Natural killer cell (primary cell): ENCODE data around the gene EPPIN. TPM values are rescaled to one million over a fixed set of nuclear protein-coding genes. Genes with fewer than 3 reads are reported as not detected.

Experiments used
- ATAC-seq, 3 donors: fragments of 150-1000 bp in 2 of 3; fragments of 200-7000 bp in 1 of 3; cut with Tn5 transposase; 1 replicate in 1 of 3; 2 replicates in 2 of 3; pipeline ENCODE4 v1.10.0; 2021; ENCODE audit warnings: mild to moderate bottlenecking in 2 of 3, moderate library complexity in 2 of 3
- DNase-seq, 2 donors: peaks; one replicate each; pipeline versions ENCODE4 v3.0.0 to v3.0.0-alpha.2; 2013 to 2021; ENCODE audit warnings: mixed read lengths in 1 of 2
- H3K27ac ChIP-seq: one replicate; pipeline ENCODE4 v1.5.1; 2013; ENCODE audit warnings: mild to moderate bottlenecking, low read length
- H3K27me3 ChIP-seq: one replicate; pipeline ENCODE4 v1.6.1; 2013; ENCODE audit warnings: low read length; ENCODE audit not compliant: control insufficient read depth, insufficient read depth
- H3K36me3 ChIP-seq: one replicate; pipeline ENCODE4 v1.6.1; 2013; ENCODE audit warnings: low read length; ENCODE audit not compliant: control insufficient read depth, insufficient read depth
- H3K4me1 ChIP-seq: one replicate; pipeline ENCODE4 v1.6.1; 2013; ENCODE audit warnings: low read length; ENCODE audit not compliant: control insufficient read depth, insufficient read depth
- H3K4me3 ChIP-seq: one replicate; pipeline ENCODE4 v1.5.1; 2013; ENCODE audit warnings: low read length
- H3K9me3 ChIP-seq: one replicate; pipeline ENCODE4 v1.6.1; 2013; ENCODE audit warnings: low read length; ENCODE audit not compliant: control insufficient read depth, insufficient read depth
- H3K27ac Mint-ChIP-seq, 2 donors: one replicate each; pipeline ENCODE4 v1.8.0; 2022; ENCODE audit warnings: mild to moderate bottlenecking in 2 of 2, mixed read lengths in 2 of 2, moderate library complexity in 1 of 2
- H3K27me3 Mint-ChIP-seq, 2 donors: one replicate each; pipeline ENCODE4 v1.8.0; 2022; ENCODE audit warnings: low read depth in 2 of 2, mixed read lengths in 2 of 2
- H3K36me3 Mint-ChIP-seq: one replicate; pipeline ENCODE4 v1.8.0; 2022; ENCODE audit warnings: mixed read lengths
- H3K4me1 Mint-ChIP-seq, 2 donors: one replicate each; pipeline ENCODE4 v1.8.0; 2022; ENCODE audit warnings: mixed read lengths in 2 of 2
- H3K4me3 Mint-ChIP-seq: one replicate; pipeline ENCODE4 v1.8.0; 2022; ENCODE audit warnings: mild to moderate bottlenecking, moderate library complexity, mixed read lengths
- H3K9me3 Mint-ChIP-seq, 2 donors: one replicate each; pipeline ENCODE4 v1.8.0; 2022; ENCODE audit warnings: mixed read lengths in 2 of 2
- WGBS: methylation state at CpG from one replicate; pipeline ENCODE4 v1.1.7; 2013; ENCODE audit warnings: missing lambda C conversion rate; ENCODE audit not compliant: insufficient coverage; 5-methylcytosine and 5-hydroxymethylcytosine counted together
- intact Hi-C: fragments of 100-400 bp; cut with micrococcal nuclease; formaldehyde crosslinking; loops from one replicate; pipeline ENCODE4 v1.14.2; 2022
- total RNA-seq, 4 donors: library from RNA; stranded (reverse); fragments of 120-200 nt in 1 of 4; gene quantifications; one replicate each; pipeline versions ENCODE4 v1.2.3 to v1.2.4, GENCODE V29; 2013 to 2022
- TF ChIP-seq, protein P1 (sequence below): fragments of 200-600 bp; IDR thresholded peaks from one replicate; pipeline ENCODE4 v1.8.0; 2022; ENCODE audit warnings: antibody characterized with exemption

Gene EPPIN
- total RNA-seq, 3 donors from 2014 or later (not counting 1 experiment from before 2014, with no cell fraction given) = not detected

DNA sequence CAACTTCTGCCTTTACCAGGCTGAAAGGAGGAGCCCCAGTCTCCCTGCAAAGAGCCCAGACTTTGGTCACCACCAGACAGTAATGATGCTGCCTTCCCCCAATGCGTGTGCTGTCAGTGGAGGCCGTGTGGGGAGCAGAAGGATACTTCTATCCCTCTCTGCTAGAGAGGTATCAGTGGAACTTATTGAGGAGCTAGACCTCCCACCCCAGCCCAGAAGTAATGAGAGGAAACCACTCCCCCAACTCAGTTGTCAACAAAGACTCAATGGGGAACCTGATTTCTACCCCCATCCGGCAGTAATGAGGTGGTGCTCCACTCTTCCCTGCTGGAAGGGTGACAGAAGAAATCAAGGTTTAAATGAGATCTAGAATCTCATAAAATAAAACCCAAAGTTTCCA lies 36.3 kb upstream of the EPPIN start:
- no peaks in the 10 kb centered on the region for H3K9me3 ChIP-seq
- H3K27me3 ChIP-seq = no peaks in the 10 kb centered on the region
- H3K27ac ChIP-seq = no peak overlapping the region
- DNase-seq (no peak), ATAC-seq (no peak)
- TF ChIP-seq, protein P1, sequence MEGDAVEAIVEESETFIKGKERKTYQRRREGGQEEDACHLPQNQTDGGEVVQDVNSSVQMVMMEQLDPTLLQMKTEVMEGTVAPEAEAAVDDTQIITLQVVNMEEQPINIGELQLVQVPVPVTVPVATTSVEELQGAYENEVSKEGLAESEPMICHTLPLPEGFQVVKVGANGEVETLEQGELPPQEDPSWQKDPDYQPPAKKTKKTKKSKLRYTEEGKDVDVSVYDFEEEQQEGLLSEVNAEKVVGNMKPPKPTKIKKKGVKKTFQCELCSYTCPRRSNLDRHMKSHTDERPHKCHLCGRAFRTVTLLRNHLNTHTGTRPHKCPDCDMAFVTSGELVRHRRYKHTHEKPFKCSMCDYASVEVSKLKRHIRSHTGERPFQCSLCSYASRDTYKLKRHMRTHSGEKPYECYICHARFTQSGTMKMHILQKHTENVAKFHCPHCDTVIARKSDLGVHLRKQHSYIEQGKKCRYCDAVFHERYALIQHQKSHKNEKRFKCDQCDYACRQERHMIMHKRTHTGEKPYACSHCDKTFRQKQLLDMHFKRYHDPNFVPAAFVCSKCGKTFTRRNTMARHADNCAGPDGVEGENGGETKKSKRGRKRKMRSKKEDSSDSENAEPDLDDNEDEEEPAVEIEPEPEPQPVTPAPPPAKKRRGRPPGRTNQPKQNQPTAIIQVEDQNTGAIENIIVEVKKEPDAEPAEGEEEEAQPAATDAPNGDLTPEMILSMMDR = no peak
- Mint-ChIP-seq H3K27ac (no peak overlapping the region), H3K36me3 (no peaks in the 10 kb centered on the region), H3K4me3 (no peak overlapping the region), H3K9me3 (no peaks in the 10 kb centered on the region), H3K27me3 (peaks cover 19 to 42% of the 10 kb centered on the region in 2 donors), H3K4me1 (no peaks in the 10 kb centered on the region)
- intact Hi-C loops = no loop called here
- no peak overlapping the region for H3K4me3 ChIP-seq
- WGBS = 85% methylated on average over 3 of the region's 3 CpGs
- no peaks in the 10 kb centered on the region for H3K36me3 ChIP-seq
- H3K4me1 ChIP-seq = no peaks in the 10 kb centered on the region

DNA sequence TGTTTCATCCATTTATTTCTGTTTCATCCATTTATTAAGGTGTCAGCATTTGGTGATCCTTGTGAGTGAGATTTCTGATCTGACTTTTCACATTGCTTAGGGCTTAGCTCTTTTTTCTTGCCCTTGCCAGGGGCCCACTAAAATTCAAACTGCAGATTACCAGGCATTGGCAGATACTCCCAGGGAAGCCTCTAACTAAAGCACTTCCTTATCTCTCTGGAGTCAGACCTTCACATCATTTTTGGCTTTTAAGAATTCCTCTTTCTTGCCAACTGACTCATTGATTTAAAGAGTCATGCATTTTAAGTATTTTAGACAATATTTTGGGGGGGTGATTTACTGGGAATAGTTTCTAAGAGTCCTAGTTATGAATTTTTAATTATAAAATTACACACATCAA lies 34.5 kb upstream of the EPPIN start:
- no peaks in the 10 kb centered on the region for H3K36me3 ChIP-seq
- no peak overlapping the region for H3K27ac ChIP-seq
- H3K9me3 ChIP-seq = no peaks in the 10 kb centered on the region
- H3K4me1 ChIP-seq = no peaks in the 10 kb centered on the region
- Mint-ChIP-seq H3K36me3 (no peaks in the 10 kb centered on the region), H3K4me3 (no peak overlapping the region), H3K27ac (no peak overlapping the region), H3K9me3 (no peaks in the 10 kb centered on the region), H3K27me3 (peaks cover 19 to 30% of the 10 kb centered on the region in 2 donors), H3K4me1 (no peaks in the 10 kb centered on the region)
- H3K27me3 ChIP-seq = no peaks in the 10 kb centered on the region
- ATAC-seq (no peak), DNase-seq (no peak)
- TF ChIP-seq, protein P1 = no peak
- H3K4me3 ChIP-seq = no peak overlapping the region
- intact Hi-C loops = no loop called here

DNA sequence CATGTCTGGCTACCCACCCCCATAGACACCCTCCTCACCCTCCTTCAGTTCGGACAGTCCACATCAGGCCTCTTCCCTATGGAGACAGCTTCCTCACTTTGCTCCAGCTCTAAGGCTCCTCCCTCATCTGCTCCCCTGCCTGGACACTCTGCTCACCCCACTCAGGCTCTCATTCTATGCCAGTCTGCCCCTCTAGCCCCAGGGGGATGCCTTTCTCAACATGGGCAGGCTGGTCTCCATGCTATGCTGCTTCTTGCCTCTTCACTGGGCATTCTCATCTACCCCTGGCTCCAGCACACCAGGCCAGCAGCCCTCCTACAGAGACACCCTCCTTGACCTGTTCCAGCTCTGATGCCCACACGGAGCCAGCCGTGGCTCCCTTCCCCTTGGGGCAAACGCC lies 32.0 kb upstream of the EPPIN start, which contains the start of gene WFDC8:
WFDC8 (minus strand) TSS at position 101 of the 400 bp plus-strand sequence; CDS start at position 64, 37 bp downstream.
- Mint-ChIP-seq H3K4me1 (no peaks in the 10 kb centered on the region), H3K27me3 (peaks cover 19 to 39% of the 10 kb centered on the region in 2 donors), H3K36me3 (no peaks in the 10 kb centered on the region), H3K4me3 (no peak within 1 kb of the TSS), H3K9me3 (no peaks in the 10 kb centered on the region), H3K27ac (no peak within 1 kb of the TSS)
- no peak for ATAC-seq
- no peak within 1 kb of the TSS for H3K27ac ChIP-seq
- intact Hi-C loops = no loop called here
- no peak within 1 kb of the TSS for H3K4me3 ChIP-seq
- TF ChIP-seq, protein P1 = no peak
- H3K9me3 ChIP-seq = no peaks in the 10 kb centered on the region
- DNase-seq = no peak
- WGBS = 78% methylated on average over 4 of the region's 4 CpGs
- H3K27me3 ChIP-seq = no peaks in the 10 kb centered on the region
- H3K4me1 ChIP-seq = no peaks in the 10 kb centered on the region
- H3K36me3 ChIP-seq = no peaks in the 10 kb centered on the region

DNA sequence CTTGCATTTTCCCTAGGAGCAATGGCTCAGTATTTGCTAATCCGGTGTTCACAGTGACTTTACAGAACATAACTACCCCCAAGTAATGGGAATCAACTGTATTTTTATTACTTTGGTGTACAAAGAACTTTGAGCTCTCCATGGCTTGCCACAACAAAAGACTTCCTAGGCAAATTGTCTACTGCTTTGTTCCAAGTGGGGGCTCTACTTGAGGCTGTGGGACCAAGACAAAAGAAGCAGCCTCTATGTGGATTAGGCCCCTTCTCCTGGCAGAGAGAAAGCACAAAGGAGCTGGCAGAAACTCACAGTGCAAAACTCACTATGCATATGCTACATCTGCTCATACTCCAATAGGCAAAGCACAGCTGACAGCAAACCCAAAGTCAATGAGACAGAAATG lies 31.0 kb upstream of the EPPIN start:
- WGBS = no CpG with 5 or more reads among the region's 1 CpG
- intact Hi-C loops = no loop called here

More for the DNA sequence above, 31.0 kb upstream of the EPPIN start:
- no peak overlapping the region for H3K27ac ChIP-seq
- no peak for ATAC-seq
- Mint-ChIP-seq H3K4me3 (no peak overlapping the region), H3K36me3 (no peaks in the 10 kb centered on the region), H3K27me3 (peaks cover 16 to 43% of the 10 kb centered on the region in 2 donors), H3K27ac (no peak overlapping the region), H3K4me1 (no peaks in the 10 kb centered on the region), H3K9me3 (no peaks in the 10 kb centered on the region)
- H3K9me3 ChIP-seq = no peaks in the 10 kb centered on the region
- no peak for DNase-seq
- no peak overlapping the region for H3K4me3 ChIP-seq
- peaks cover 2% of the 10 kb centered on the region for H3K27me3 ChIP-seq
- no peaks in the 10 kb centered on the region for H3K36me3 ChIP-seq
- TF ChIP-seq, protein P1 = no peak
- H3K4me1 ChIP-seq = no peaks in the 10 kb centered on the region
